ENCODE measurements around the gene LAMB4.

Gene LAMB4

DNA sequence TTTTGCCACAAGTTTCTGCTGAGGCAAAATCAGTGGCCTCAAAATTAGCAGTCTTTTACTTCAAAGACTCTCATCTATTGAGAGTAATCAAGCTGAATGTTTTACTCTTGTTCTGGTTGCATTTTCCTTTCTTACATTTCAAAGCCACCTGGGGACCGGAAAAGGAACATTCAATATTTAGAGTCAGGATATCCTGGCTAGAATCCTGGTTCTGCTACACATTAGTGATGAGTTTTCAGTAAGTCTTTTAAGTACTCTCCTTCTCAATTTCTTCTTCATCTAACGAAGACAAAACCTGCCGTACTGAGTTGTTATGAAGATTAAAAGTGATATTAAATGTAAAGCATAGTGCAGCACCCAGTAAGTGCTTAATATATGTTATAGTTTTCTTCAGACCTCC is 52.5 kb downstream of the LAMB4 start:
- FAIRE-seq, result no peak

DNA sequence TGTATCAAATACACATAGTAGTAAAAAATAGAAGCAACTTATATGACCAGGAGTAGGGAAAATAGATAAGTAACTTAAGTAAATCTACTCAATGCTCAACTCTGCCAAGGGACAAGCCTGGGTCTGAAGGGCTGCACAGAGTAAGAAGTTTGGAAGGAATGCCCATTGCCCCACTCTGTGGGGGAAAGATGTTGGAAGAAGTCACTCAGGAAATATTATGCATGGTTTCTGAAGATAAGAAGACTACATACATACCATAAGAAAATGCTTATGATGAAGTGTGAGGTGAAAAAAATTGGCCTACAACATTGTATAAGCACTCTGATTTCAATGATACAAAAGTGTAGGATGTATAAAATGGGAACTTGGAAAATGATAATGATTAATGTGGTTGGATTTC is 54.0 kb downstream of the LAMB4 start:
- FAIRE-seq, result no peak

DNA sequence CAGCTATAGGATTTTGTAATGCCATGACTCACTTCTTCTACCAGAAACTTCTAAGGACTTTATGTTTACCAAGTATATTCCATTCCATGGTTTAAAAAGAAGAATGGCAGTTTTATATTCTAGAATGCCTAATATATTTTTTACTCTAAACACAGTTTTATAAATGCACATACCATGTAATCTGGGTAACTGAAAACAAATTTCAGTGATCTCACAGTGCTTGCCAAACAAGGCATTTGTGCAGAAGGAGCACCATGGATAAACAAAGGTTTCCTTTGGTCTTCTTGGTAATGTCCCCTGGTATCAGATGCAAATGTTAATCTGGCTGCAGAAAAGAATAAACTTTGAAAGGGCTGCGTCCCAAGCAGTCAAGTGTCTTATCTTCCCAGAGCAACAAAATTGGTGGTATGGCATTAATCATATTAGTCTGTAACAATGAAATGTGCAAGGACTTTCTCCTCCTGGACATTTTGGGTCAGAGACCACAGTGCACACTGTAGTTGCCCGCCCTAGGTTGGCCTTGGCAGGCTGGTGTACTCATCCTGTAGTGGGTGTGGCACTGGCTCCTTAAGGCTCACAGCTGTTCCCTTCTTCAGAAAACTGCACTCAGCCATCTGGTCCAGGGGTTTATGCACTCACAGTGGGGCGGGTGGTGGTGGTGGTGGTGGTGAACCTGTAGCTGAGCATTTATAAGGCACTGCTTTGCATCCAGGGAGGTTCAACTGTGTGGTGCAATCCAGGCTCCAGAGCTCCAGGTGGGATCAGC is 56.7 kb downstream of the LAMB4 start:
- no peak for FAIRE-seq

- no peak for FAIRE-seq
Measured at GRCh38 chr7:108072739-108073138, 57.4 kb downstream of the LAMB4 start.

DNA sequence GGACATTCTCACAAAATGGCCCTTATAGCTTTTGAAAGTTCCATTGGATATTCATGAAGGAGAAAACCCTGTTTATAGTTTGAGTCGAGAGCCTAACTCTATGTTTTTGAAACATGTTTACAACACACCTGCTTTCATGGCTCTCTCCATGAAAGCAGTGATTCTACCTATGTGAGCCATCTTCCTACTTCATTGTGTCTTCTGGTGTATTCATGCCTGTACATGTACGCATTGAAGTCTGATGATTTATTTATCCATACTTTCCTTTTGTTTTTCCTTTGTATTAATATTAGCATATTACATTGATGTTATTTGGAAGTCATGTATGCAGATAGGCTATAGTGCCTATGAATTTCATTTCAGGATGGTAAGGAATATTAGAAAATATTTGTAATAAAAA is 58.0 kb downstream of the LAMB4 start:
- FAIRE-seq, result no peak

DNA sequence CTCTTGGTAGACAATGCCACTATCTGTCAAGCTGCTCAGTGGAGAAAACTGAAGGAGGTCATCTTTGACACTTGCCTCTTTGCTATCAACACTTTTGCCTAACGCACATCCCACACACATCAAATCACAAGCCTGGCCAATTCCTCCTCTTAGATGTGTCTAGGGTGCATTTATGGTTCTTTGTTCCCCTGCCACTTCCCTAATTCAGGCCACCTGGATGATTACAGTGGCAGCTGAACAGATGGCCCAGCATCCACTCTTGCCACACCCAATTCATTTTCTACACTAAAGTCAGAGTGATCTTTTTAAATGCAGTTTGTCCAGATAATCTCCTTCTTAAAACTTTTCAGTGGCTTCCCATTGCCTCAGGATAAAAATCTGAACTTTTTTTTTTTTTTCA is 58.6 kb downstream of the LAMB4 start:
- FAIRE-seq, result no peak

- FAIRE-seq, result no peak
Measured at GRCh38 chr7:108069646-108070045, 60.5 kb downstream of the LAMB4 start.

DNA sequence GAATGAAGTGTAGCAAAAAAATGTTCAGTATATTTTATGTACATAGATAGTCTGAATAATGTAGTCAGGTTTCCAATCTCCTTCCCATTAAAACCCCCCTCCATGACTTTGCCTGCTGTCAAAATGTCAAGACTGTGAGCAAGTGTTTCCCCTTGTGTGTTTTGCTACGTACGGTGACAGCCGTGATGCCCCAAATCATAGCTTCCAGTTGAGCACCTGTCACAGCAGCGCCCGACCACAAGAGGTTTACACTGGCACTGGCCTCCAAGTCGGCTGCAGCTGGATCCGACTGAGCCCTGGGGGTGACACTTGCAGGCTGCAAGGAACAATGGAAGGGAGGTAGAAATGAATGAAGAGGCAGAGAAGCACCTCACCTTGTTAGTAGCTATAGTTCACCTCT is 62.3 kb downstream of the LAMB4 start:
- FAIRE-seq, result no peak

DNA sequence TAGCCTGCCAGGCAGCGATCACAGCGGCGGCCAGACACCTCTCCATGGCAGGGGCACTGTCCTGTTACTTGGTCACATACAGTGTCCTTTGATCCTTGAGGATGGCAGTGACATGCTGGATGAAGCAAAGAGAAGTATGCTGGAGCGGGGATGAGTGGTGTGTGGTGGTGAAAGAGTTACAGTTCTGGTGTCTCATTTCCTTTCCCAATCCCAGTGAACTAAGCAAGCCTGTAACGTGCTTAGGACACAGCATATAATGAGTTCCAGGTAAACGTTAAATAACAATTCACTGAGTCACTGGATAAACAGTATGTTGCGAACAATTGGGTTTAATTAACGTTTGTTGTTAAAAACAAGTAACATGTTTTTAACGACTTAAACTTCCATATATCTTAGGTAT is 63.7 kb downstream of the LAMB4 start:
- FAIRE-seq, result no peak

DNA sequence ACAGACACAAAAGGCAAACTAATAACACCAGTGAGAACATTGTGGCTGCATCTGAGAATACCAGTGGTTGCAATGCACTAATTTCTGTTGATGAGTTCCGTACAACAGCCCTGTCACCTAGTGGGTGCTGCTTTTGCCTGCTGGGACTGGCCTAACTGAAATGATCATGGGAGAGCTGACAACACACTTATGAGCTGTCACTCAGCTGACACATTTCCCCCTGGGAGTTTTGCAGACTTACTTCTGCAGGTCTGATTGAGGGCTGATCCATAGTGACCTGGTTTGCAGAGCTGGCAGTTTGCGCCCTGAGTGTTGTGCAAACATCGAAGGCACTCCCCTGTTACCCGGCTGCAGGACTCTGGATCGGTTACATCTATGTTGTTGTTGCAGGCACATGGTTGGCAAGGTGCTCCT is 66.6 kb downstream of the LAMB4 start:
- FAIRE-seq, result no peak

- FAIRE-seq, result no peak
Measured at GRCh38 chr7:108062250-108063014, 67.7 kb downstream of the LAMB4 start.

- FAIRE-seq, result no peak
Measured at GRCh38 chr7:108059526-108059925, 70.6 kb downstream of the LAMB4 start.

DNA sequence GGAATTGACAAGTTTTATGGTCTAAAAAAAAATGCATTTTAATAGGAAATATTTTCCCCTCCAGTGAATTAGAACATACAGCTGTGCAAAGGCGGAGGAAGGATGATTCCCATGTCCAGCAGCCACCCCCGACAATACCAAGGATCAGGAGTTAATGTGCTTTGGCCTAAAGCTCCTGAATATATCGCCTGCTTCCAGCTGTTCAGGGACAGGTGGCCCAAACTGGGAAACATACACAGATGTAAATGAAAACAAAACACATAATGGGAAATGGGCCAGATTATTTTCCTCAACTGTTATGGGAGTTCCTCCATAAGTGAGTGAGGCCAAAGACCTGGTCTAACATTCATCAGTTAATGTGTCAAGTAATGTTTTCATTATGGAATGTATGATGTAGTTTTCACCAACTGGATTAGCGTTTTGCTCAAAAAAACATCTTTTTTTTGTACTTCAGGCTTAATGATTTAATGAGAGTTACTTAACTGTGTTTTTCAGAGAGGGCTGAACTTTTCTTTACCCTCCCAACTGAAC is 72.1 kb downstream of the LAMB4 start:
- FAIRE-seq, result no peak

DNA sequence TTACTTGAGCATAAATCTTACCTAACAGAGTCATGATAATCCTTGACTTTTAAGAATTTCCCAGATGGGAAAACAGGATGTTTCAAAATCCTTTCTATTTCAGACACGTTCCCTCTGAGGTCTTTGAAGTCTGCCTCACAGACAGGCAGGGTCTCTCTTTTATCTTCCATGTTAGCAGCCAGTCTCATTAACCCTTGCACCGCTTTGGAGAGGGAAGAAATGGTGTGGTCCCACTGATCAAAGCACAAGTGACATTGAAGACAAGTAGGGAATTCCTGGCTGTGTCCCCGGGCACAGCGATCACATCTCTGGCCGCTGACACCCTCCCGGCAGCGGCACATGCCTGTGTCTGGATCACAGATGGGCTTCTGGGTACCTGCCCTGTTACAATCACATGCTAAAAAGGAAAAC is 74.5 kb downstream of the LAMB4 start:
- FAIRE-seq, result no peak

DNA sequence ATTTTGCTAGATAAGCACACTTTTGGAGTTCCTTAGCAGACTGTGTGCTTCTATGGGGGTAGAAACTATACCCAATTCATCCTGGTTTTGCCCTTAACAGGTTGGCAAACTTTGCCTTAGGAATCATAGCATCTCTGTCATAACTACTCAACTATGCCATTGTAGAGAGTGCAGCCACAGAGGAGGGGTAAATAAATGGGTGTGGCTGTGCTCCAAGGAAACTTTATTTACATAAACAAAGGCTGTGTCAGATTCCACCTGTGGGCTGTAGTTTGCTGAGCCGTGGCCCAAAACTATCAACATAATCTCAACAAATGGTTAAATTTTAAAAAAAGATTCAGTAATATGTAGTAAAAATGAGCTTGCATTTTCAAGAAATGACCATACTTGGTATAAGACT is 75.6 kb downstream of the LAMB4 start:
- FAIRE-seq, result no peak

DNA sequence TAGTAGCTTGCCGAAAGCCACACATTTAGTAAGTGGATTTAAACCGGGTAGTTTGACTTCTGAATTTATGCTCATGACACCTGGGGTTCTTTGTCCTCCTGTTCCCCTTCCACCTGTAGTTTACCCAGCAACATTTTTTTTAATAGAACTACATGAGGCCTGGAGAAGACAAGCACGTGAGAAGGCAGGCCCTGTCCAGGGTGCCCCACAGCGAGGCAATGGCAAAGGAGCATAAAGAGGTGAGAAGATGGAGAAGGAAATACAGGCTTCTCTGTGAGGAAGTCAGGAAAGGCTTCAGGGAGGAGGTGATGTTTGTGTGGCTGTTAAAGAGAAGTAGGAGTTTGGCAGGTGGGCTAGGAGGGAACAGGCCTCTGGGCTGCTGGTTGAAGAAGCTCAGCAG is 76.9 kb downstream of the LAMB4 start:
- FAIRE-seq, result no peak

GRCh38 chr7:108051454-108051853 is 78.7 kb downstream of the LAMB4 start:
- FAIRE-seq, result no peak

GRCh38 chr7:108049962-108050361 is 80.2 kb downstream of the LAMB4 start:
- no peak for FAIRE-seq

DNA sequence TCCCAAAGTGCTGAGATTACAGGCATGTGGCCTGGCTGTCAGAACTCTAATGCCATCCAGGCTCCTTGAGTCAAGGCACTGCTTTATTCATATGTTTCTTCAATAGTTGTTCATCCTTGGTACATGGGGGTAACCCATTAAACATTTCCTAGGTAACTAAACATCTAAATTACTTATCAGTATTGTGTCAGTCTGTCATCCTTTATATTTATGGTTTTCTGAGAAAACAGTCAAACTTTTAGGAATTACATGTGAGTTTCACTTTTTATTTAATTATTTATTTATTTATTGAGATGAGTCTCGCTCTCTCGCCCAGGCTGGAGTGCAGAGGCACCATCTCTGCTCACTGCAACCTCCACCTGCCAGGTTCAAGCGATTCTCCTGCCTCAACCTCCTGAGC is 81.7 kb downstream of the LAMB4 start:
- no peak for FAIRE-seq

DNA sequence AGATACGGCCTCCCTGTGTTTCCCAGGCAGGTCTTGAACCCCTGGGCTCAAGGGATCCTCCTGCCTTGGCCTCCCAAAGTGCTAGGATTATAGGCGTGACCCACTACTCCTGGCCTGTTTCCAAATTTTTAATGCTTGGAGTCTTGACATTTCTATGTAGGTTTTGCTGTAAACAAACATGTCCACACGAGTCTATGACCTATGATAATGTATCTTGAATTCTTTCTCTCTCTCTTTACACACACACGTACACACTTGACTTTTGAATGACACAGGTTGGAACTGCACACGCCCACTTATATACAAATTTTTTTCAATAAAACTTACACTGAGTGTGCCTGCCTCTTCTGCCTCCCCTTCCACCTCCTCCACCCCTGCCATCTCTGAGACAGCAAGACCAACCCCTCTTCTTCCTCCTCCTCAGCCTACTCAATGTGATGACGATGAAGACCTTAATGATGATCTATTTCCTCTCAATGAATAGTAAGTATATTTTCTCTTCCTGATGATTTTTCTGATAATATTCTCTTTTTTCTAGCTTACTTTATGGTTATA is 83.1 kb downstream of the LAMB4 start:
- no peak for FAIRE-seq

DNA sequence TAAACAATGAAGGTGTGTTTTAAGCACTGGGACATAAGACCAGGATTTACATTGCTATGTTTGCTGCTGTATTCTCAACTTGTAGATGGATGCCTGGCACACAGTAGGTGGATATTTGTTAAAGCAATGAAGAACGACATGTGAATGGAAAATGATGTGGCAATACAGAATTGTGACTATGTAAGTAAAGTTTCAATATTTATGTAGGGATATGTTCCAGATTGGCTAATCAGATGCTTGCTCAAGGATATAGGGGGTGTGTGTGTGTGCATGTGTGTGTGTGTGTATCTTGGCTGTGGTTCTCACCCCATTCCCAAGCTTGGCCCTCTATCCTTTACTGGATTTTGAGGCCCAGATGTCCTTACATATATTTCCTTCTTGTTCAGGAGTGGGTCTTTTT is 84.5 kb downstream of the LAMB4 start:
- no peak for FAIRE-seq

DNA sequence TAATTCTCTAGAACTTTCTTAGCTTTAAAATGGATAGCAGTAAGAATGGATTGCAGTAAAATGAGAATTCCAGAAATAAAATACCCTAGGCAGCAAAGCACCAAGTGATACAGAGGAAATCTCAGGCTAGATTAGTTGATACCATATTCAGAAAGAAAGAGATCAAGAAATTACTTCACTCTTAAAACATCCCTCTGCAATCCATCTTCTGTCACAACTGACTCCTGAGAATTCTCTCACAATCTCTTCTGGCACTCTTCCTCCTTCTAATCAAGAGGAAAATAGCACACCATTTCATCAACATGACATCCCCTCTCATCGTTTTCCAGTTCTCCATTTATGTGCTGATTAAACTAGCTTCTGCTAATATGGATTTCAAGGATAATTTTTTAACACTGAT is 85.0 kb downstream of the LAMB4 start:
- FAIRE-seq, result no peak

GRCh38 chr7:108044345-108044744 is 85.8 kb downstream of the LAMB4 start:
- no peak for FAIRE-seq

GRCh38 chr7:108038986-108039385 is 91.2 kb downstream of the LAMB4 start:
- no peak for FAIRE-seq

Data from colon (tissue), 2 donors.